Stimulated activated CD4-positive, alpha-beta T cell treated with anti-CD3 and anti-CD28 coated beads, TNF-alpha, amount 100 ng/mL, for 24 hours (primary cell): ENCODE results near the gene RAB36.
"Not testable (repeated sequence)": the region's sequence is repeated elsewhere in the genome, so short reads cannot be mapped to it uniquely, and the experiment has no call there.

Experiments
- DNase-seq, 3 experiments: peaks; one replicate each; pipeline ENCODE4 v3.0.0-alpha.2; 2020; ENCODE audit warnings: low read depth in 3 of 3

RAB36 gene

DNA sequence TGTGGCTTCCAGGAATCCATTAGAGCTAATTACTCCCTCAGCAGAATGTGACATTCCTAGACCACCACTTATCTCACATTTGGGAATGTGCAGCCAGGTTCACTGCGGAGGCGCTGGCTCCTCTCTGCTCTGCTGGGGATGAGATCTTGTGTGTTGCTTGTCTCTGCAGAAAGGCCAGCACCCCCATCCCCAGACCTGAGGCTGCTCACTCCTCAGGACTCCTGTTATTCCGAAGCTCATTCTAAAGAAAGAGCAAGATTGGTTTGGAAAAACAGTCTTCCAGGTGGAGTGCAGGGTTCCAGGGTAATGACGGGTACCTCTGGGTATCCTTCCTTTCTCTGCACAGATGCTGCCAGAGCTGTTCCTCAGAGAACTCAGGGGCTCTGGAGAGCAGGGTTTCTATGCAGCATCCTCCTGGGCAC, 24.3 kb upstream of the RAB36 start:
- no peak for DNase-seq

DNA sequence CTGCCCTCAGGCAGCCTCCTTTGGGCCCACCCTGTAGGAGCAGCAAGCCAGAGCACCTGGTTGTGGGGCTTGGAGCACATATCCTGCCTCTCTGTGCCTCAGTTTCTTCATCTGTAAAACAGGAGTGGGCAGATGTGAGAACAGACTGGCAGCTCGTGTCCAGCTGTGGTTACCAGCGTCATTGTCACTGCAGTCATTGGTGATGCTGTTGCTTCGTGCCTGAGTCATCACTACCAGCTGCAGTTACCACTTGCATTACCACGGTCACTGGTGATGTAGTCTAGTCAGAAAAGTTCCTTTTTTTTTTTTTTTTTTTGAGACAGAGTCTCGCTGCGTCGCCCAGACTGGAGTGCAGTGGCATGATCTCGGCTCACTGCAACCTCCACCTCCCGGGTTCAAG, 23.9 kb upstream of the RAB36 start:
- no peak for DNase-seq

DNA sequence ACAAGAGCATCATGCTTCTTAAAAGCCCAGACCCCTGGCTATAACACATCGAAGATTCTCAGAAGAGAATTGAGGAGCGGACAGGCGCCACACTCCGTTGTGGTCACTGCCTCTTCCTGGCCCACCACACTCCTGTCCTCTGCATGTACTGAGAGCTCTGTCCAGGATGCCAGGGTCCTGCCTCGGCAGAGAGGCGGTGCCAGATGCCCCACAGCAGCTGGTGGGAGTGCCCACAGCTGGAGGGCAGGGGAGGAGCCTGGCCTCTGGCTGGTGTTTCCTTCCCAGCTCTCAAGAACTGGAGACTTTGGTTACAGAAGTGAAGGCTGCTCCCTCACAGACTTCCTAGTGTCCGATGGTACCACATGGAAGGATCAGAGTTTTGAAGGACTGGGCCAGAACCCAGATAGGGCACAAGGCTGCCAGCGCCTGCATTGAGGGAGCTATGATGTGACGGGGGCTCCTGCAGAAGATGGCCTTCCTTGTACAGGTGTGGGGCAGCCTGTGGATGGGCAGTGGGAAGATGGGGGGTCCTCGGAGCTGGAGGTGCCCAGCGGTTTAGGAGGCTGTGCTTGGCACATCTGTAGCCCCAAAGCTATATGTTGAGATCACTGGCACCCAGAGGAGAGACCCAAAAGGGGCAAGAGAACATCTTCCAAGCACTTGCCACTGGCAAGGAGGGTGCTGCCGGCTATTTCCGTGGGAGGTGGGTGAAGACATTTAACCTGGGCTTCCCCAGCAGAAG, 22.9 kb upstream of the RAB36 start:
- no peak for DNase-seq

DNA sequence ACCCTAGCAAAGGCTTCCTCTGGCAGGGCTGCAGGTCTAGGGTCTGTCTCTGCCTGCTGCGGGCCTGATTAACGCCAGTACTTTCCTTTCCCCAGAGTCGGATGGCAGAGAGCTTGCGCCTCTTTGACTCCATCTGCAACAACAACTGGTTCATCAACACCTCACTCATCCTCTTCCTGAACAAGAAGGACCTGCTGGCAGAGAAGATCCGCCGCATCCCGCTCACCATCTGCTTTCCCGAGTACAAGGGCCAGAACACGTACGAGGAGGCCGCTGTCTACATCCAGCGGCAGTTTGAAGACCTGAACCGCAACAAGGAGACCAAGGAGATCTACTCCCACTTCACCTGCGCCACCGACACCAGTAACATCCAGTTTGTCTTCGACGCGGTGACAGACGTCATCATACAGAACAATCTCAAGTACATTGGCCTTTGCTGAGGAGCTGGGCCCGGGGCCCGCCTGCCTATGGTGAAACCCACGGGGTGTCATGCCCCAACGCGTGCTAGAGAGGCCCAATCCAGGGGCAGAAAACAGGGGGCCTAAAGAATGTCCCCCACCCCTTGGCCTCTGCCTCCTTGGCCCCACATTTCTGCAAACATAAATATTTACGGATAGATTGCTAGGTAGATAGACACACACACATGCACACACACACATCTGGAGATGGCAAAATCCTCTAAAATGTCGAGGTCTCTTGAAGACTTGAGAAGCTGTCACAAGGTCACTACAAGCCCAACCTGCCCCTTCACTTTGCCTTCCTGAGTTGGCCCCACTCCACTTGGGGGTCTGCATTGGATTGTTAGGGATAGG, 22.1 kb upstream of the RAB36 start:
- DNase-seq: no peak

DNA sequence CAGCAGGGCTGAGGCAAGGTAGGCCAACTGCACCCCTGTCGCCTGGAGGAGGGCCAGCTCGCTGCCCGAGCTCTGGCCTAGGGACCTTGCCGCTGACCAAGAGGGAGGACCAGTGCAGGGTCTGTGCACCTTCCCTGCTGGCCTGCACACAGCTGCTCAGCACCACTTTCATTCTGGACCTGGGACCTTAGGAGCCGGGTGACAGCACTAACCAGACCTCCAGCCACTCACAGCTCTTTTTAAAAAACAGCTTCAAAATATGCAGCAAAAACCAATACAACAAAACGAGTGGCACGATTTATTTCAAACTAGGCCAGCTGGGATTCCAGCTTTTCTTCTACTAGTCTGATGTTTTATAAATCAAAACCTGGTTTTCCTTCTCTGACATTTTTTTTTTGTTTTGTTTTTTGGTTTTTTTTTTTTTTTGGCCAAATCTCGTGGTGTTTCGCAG, 21.4 kb upstream of the RAB36 start:
- no peak for DNase-seq

DNA sequence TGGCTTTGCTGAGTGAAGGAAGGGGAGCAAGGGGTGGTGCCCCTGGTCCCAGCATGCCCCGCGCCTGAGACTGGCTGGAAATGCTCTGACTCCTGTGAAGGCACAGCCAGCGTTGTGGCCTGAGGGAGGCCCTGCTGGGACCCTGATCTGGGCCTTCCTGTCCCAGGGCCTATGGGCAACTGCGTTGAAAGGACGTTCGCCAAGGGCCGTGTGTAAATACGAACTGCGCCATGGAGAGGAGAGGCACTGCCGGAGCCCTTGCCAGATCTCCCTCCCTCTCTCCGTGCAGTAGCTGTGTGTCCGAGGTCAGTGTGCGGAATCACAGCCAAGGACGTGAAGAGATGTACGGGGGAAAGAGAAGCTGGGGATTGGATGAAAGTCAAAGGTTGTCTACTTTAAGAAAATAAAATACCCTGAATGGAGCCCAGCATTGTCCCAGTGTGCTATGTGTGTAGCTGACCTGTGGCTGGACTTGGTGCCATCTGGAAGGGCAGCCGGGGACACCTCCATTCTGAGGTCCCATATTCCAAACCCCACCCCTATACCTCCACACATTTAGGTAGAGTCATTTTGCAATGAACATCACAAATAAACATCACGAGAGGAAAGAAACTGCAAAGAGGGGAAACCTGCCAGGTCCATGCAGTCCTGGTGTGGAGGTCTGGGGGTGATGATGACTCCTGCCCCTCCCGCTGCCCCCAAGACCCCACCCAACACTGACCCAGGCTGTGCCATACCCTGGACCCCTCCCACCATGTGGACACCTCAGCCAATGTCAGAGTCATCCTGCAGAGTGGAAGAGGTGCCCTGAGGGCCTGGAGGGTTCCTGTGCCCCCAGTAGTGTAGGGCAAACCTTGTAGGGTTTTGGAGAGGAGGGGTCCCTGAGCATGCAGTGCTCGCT, 20.4 kb upstream of the RAB36 start:
- no peak for DNase-seq

DNA sequence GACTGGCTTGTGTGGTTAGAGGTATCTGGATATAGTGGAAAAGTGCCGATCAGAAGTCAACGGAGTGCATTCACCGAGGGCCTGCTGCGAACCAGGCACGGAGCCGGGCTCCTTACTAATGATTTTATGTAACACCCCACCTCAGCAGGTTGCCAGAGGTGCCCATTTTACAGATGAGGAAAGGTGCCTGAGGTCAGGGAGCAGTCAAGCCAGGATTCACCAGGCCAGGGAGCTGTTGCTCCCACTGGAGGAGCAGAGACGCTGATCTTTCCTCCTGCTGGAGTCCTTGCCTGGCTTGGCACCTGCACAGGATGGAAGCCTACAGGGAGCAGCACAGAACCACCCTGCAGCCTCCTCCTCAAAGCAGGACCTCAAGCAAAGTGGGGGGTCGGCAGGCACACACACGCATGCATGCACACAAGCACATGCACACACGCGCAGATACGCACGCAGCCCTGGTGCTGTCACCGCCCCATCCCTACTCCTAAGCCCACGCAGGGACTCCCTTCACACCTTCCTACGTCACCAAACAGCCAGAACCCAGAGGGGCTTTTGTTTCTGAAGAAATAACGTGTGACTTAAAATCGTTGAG, 19.7 kb upstream of the RAB36 start:
- no peak for DNase-seq

DNA sequence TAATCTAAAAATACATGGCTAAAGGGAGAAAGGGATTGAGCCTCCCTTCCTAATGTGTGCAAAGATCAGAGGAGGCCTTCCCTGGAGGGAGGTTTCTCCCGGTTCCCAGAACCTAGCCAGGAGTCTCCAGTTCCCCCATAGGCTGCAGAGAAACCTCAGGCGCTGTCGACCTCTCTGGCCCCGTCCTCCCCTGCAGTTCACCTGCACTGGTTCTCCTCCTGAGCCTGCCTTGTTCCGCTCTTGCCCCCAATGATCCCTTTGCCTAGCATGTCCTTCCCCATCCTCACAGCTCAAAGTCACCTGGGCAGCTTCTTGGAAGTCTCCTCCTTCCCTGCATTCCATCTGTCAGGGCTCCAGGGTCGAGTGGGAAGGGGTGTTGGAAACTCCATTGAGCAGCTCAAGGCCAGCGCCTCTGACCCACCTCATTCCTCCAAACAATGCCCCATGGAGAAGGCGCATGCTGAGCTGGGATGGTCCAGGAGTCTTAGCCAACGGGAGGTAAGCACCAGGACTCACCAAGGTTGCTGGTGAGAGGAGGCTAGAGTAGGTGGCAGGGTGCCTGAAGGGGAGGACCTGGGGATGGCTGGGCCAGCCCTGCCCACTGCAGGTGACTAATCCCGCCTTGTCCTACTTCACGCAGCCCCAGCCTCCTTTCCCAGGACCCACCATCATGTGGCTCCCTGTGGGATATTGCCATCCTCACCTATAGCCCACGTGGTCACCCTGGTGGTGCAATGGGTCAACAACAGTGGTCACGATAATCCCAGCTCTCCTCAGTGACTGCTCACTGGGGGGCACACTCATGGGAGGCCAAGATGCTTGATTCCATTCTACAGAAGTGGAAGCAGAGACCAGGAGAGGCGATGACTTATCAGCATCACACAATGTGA, 18.9 kb upstream of the RAB36 start:
- no peak for DNase-seq

DNA sequence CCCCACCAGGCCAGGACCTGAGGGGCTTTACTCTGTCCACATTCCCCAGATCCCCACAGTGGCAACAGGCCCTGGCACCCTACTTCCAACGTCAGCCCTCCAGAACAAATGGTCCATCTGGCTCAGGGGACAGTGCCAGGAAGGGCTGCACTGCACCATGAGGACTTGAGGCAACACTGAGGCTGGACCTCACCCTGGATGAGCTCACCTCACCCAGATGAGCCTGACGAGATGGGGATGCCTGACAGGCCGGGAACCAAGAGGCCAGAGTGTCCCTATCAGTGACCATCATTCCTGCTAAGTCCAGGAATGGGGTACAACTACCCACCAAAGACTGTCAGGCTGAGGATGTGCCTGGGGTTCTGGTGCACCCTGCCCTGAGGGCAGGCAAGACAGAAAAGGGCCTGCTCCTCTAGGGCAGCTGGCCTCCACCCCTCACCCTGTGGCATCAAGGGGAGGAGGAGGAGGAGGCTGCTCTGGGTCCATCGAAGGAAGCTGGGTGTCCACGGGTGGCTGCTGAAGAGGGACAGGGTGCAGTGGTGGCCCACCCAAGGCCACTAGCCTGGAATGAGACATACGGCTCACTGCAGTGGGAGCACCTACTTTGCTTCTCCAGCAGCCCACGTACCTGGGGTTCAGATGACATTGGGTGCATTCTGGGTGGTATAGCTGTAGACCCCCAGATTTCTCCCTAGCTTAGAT, 18.1 kb upstream of the RAB36 start:
- no peak for DNase-seq

DNA sequence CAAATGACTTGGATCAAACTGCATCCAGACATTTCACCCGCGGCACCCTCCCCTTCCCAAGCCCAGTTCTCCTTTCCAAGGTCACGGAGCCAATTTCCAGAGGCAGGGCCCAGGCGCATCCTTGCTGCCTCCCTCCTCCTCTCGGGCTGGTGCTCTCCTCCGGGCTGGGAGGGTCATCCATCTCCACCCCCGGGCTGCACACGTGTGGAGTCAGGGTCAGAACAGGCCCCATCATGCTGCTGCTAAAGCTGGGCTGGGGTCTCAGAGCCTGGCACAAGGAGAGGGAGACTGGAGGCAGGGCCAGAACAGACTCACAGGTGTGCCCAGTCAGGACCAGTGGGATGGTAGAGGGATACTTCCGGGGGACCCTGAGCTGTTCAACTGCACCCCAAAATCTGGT, 17.5 kb upstream of the RAB36 start:
- DNase-seq: no peak

DNA sequence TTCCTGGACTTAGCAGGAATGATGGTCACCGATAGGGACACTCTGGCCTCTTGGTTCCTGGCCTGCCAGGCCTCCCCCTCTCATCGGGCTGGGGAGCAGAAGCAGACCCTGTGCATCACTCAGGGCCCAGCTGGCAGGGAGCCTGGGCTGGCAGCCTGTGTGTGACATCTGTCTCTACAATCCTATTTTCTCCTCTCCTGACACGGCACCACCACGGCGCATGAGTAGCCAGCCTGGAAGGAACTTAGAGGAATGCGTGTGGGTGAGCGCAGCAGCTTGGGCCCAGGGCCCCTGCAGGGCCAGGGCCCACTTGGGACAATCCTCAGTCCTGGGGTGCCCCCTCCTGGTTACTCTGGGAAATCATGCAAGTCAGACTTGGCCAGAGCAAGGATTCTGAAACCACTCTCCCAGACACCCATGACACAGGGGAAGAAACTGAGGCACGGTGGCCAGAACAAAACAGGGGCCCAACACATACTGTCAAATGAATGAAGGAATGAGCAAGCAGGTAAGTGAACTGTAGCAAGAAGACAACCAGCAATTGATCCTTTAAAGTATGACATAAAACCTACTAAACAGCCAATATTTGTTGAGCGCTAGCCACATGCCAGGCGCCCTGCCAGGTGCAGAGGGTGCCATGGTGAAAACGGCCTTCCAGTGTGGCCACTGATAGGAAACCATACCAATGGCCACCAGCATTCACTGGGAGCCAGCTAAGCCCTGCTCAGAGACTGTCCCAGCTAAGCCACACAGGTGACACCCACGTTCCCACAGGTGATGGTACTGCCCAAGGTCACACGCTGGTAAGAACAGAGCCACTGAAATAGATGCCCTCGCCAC, 16.8 kb upstream of the RAB36 start:
- DNase-seq: peak; percentile 53 to 67 (median 59)

DNA sequence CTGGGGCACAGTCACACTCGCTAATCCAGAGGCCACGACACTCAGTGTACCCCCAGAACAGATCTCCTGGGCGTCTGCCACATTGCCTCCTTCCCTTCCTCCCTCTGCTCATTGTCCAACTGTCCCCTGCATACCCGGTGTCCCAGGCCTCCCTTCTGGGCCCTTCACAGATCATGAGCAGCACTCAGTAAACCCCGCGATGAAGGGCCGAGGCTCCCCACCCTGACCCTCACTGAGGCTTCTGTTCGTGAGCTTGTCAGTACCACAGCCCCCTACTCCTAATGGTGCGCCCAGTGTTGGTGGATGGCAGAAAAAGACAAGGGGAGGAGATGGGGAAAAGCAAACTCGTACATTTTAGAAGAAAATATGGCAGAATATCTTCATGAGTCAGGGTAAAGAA, 16.1 kb upstream of the RAB36 start:
- DNase-seq: no peak

DNA sequence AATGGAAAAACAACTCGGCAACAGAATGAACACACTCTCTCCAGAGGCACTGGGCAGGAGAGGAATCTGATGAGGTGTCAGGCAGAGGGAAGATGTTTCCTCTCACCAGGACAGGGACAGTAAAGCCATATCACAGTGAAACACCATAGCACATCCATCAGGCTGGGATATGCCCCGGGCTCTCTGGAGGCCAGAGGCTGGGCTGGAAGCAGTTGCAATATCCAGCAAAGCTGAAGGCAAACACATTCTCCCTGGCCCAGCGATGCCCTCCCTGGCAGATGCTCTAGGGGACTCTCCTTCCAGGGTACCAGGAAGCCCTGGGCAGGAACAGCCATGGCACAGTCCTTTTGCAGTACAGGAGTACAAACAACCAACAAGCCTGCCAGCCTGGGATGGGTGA, 14.6 kb upstream of the RAB36 start:
- no peak for DNase-seq

DNA sequence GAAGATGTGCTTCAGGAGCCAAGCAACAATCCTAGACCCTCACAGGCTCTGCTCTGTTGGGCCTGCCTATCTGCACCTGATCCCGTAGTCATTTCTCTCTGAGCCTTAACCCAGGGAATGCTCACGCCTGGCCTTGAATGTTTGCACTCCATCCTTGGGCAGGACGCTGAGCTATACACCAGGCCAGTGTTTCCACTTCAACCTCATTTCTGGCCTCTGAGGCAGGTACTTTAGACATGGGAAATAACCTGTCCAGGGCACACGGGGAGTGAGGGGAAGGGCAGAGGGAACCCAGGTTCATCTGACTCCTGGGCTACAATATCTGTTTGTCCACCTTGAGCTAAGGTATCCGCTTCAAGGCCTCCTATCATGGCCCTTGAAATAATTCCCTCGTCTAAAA, 13.3 kb upstream of the RAB36 start:
- DNase-seq: no peak

DNA sequence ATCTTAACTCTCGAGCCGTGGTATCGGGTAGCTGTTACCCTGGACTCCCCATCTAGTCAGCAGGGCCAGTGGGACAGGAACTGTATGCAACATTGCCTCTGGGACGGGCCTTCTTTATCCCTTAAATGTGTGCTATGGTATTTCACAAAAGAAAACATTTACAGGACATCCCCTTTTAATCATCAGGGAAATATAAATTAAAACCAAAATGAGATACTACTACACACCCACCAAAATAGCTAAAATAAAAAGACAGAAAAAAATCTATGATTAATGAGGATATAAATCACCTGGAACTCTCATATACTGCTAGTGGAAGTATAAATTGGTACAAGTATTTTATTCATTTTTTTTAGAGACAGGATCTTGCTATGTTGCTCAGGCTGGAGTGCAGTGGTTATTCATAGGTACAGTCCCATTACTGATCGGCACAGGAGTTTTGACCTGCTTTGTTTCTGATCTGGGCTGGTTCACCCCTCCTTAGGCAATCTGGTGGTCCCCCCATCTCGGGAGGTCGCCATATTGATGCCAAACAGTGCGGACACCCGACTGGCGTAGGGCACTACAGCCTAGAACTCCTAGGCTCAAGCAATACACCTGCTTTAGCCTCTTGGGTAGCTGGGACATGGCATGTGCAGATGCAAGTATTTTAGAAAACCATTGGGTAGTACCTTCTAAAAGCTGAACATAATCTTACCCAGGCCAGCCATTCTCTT, 12.7 kb upstream of the RAB36 start:
- no peak for DNase-seq

DNA sequence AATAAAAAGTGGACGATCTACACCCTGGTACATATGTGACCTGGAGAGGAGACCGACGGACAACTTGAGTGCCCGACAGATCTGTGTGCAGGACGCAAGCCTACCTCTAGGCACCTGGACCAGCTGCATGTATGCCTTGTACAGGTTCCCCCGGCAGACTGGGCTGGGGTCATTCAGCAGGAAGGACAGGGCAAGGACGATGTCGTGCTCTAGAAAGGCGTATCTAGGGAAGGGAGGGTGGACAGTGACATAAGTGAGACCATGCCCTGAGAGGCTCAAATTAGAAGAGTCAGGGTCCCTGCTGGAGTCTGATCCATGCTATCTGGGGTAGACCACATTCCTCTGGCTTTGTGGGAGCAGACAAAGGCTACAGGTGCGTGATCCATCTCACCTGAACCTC, 11.4 kb upstream of the RAB36 start:
- DNase-seq: no peak

DNA sequence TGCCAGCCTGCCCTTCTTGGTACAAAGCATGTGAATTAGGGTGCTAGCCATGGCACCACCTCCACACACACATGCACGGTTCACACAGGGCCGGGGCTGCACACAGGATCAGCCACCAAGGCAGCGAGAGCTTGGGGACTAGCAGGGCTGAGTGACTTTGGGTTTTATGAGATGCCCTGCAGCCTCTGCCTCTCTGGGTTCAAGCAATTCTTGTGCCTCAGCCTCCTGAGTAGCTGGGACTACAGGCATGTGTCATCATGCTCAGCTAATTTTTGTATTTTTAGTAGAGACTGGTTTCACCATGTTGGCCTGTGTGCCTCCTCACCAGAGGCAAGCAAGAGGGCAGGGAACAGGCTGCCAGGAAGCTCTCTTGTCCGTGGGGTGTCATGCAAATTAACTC, 8.3 kb upstream of the RAB36 start:
- DNase-seq: not testable (repeated sequence)

DNA sequence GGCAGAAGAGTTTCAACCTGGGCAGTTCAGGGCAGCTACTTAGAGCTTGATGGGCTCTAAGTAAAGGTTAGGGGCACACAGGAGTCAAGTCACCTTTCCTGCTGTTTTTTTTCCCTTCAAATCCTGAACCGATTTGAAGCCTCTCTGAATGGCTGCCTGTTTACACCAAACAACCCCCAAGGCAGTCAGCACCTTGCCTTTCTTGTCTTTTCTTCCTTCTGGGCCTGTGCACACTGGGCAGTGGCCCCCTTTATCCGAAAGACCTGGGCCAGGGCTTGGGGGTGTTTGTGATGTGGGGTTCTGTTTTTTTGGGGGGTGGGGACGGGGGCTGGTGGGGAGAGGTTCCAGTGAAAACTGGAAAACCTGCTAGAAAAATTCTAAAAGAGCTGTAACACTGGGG, 7.8 kb upstream of the RAB36 start:
- DNase-seq: no peak
